ENCODE measurements around the gene RBL2. TPM values are rescaled to one million over a fixed set of nuclear protein-coding genes. Genes with fewer than 3 reads are reported as not detected.
A peak's percentile ranks its signal among the peaks of the same experiment; 100 is the strongest.

Gene RBL2
- total and polyA plus RNA-seq, 2 of the 13 experiments (the other 11 are each of a cell fraction or from before 2014, with no cell fraction given): 41.2 to 60.9 TPM

- TF ChIP-seq ZFP36L1 (CRISPR knock-in tag; IDR thresholded peaks at IDR 0.05) (0 out of 2 replicates have a peak, but pooled peaks have one; percentile 41), TAF15 (IDR thresholded peaks at IDR 0.05; ENCODE audit: low read depth, low read length, poor library complexity, severe bottlenecking) (no peak), HOMEZ (CRISPR knock-in tag; IDR thresholded peaks at IDR 0.05; ENCODE audit: low read depth) (no peak), NONO (IDR thresholded peaks at IDR 0.05) (no peak), NONO (CRISPR knock-in tag; conservative IDR thresholded peaks at IDR 0.05) (peak; percentile 7; the same call in 1 of the 2 replicates), THAP11 (CRISPR knock-in tag; IDR thresholded peaks at IDR 0.05) (0 out of 2 replicates have a peak, but pooled peaks have one; percentile 4), ATF7-NPFF (CRISPR knock-in tag; IDR thresholded peaks at IDR 0.05; ENCODE audit: low read depth) (peak; percentile 80), ZNF746 (CRISPR knock-in tag; IDR thresholded peaks at IDR 0.05) (no peak), CAMTA2 (CRISPR knock-in tag; IDR thresholded peaks at IDR 0.05; ENCODE audit: borderline replicate concordance) (peak; percentile 54; the same call in 1 of the 2 replicates), ZNF530 (CRISPR knock-in tag; IDR thresholded peaks at IDR 0.05; ENCODE audit: low read depth) (no peak), ZMYM2 (CRISPR knock-in tag; IDR thresholded peaks at IDR 0.05) (no peak), STAT6 (CRISPR knock-in tag; IDR thresholded peaks at IDR 0.05; ENCODE audit: borderline replicate concordance) (no peak), XRCC5 (optimal IDR thresholded peaks at IDR 0.05; ENCODE audit: low read length) (no peak), ZSCAN22 (CRISPR knock-in tag; IDR thresholded peaks at IDR 0.05) (0 out of 2 replicates have a peak, but pooled peaks have one; percentile 43), ZMAT5 (CRISPR knock-in tag; IDR thresholded peaks at IDR 0.05; ENCODE audit: borderline replicate concordance, low read depth) (no peak), XBP1 (CRISPR knock-in tag; IDR thresholded peaks at IDR 0.05) (no peak; the same call in 1 of the 2 replicates), ZNF17 (CRISPR knock-in tag; IDR thresholded peaks at IDR 0.05) (no peak), DBP (CRISPR knock-in tag; IDR thresholded peaks at IDR 0.05; ENCODE audit: not compliant biosample characterization) (no peak), ZNF839 (CRISPR knock-in tag; IDR thresholded peaks at IDR 0.05; ENCODE audit: borderline replicate concordance) (no peak), PAF1 (CRISPR knock-in tag; IDR thresholded peaks at IDR 0.05) (no peak), ZBTB44 (CRISPR knock-in tag; IDR thresholded peaks at IDR 0.05) (no peak), NFE2L2 (IDR thresholded peaks at IDR 0.05; ENCODE audit: low read length) (no peak), ONECUT2 (CRISPR knock-in tag; IDR thresholded peaks at IDR 0.05) (no peak)
Observed at GRCh38 chr16:53502331-53503269, 68.3 kb downstream of the RBL2 start, which contains the start of gene AKTIP (continued).

All from HepG2 (cell line).